Measurements from ENCODE around the gene FAM181B.

The FAM181B gene

GRCh38 chr11:82680252-82680651 is 53.4 kb downstream of the FAM181B start:
- DNase-seq, result no peak
